ENCODE data around the gene CPS1.

Gene CPS1

GRCh38 chr2:210673117-210673516 is 116.7 kb downstream of the CPS1 start:
- Histone ChIP-seq H4K20me1 (ENCODE audit: insufficient read depth, low read length, poor library complexity, severe bottlenecking) (no peaks in the 10 kb centered on the region), H3K27me3 (ENCODE audit: insufficient read depth, low read length, poor library complexity, severe bottlenecking) (no peaks in the 10 kb centered on the region), H3K4me2 (ENCODE audit: low read depth, low read length, poor library complexity, severe bottlenecking) (no peak overlapping the region), H3F3A (ENCODE audit: low read depth) (no peaks in the 10 kb centered on the region), H3K36me3 (ENCODE audit: insufficient read depth, low read length) (no peaks in the 10 kb centered on the region), H3K4me3 (ENCODE audit: low read length, poor library complexity, severe bottlenecking) (no peak overlapping the region), H3K9me3 (ENCODE audit: insufficient read depth, low read depth, low read length) (no peaks in the 10 kb centered on the region), H2AFZ (ENCODE audit: low read length) (no peak overlapping the region), H3K79me2 (ENCODE audit: insufficient read depth, low read length) (no peaks in the 10 kb centered on the region), H3K9ac (ENCODE audit: low read depth, low read length, poor library complexity, severe bottlenecking) (no peak overlapping the region), H3K4me1 (ENCODE audit: insufficient read depth, low read length, poor library complexity, severe bottlenecking) (no peaks in the 10 kb centered on the region), H3K9me2 (replicated peaks; ENCODE audit: low read depth, low read length) (no peaks in the 10 kb centered on the region)
- TF ChIP-seq EZH2phosphoT487 (IDR thresholded peaks at IDR 0.05; ENCODE audit: borderline replicate concordance) (no peak), CTCF (conservative IDR thresholded peaks at IDR 0.05; ENCODE audit: low read length) (no peak)

GRCh38 chr2:210676067-210676466 is 119.7 kb downstream of the CPS1 start:
- Histone ChIP-seq H3K36me3 (ENCODE audit: insufficient read depth, low read length) (no peaks in the 10 kb centered on the region), H3K9me3 (ENCODE audit: insufficient read depth, low read depth, low read length) (no peaks in the 10 kb centered on the region), H3K27me3 (ENCODE audit: insufficient read depth, low read length, poor library complexity, severe bottlenecking) (no peaks in the 10 kb centered on the region), H3K4me1 (ENCODE audit: insufficient read depth, low read length, poor library complexity, severe bottlenecking) (no peaks in the 10 kb centered on the region), H3F3A (ENCODE audit: low read depth) (no peaks in the 10 kb centered on the region), H3K4me3 (ENCODE audit: low read length, poor library complexity, severe bottlenecking) (no peak overlapping the region), H3K4me2 (ENCODE audit: low read depth, low read length, poor library complexity, severe bottlenecking) (no peak overlapping the region), H2AFZ (ENCODE audit: low read length) (no peak overlapping the region), H3K79me2 (ENCODE audit: insufficient read depth, low read length) (no peaks in the 10 kb centered on the region), H3K9me2 (replicated peaks; ENCODE audit: low read depth, low read length) (no peaks in the 10 kb centered on the region), H4K20me1 (ENCODE audit: insufficient read depth, low read length, poor library complexity, severe bottlenecking) (no peaks in the 10 kb centered on the region), H3K9ac (ENCODE audit: low read depth, low read length, poor library complexity, severe bottlenecking) (no peak overlapping the region)
- TF ChIP-seq EZH2phosphoT487 (IDR thresholded peaks at IDR 0.05; ENCODE audit: borderline replicate concordance) (no peak), CTCF (conservative IDR thresholded peaks at IDR 0.05; ENCODE audit: low read length) (no peak)

- TF ChIP-seq CTCF (conservative IDR thresholded peaks at IDR 0.05; ENCODE audit: low read length) (no peak), EZH2phosphoT487 (IDR thresholded peaks at IDR 0.05; ENCODE audit: borderline replicate concordance) (no peak)
- no peaks in the 10 kb centered on the region for H3K27me3 ChIP-seq (ENCODE audit: insufficient read depth, low read length, poor library complexity, severe bottlenecking)
- no peaks in the 10 kb centered on the region for H3K9me2 ChIP-seq (replicated peaks; ENCODE audit: low read depth, low read length)
- H3K9me3 ChIP-seq (ENCODE audit: insufficient read depth, low read depth, low read length) = no peaks in the 10 kb centered on the region
- no peaks in the 10 kb centered on the region for H4K20me1 ChIP-seq (ENCODE audit: insufficient read depth, low read length, poor library complexity, severe bottlenecking)
- H3K79me2 ChIP-seq (ENCODE audit: insufficient read depth, low read length) = no peaks in the 10 kb centered on the region
- no peaks in the 10 kb centered on the region for H3K36me3 ChIP-seq (ENCODE audit: insufficient read depth, low read length)
- H3K4me3 ChIP-seq (ENCODE audit: low read length, poor library complexity, severe bottlenecking) = no peak overlapping the region
- H3K9ac ChIP-seq (ENCODE audit: low read depth, low read length, poor library complexity, severe bottlenecking) = no peak overlapping the region
- no peak overlapping the region for H3K4me2 ChIP-seq (ENCODE audit: low read depth, low read length, poor library complexity, severe bottlenecking)
- H2AFZ ChIP-seq (ENCODE audit: low read length) = no peak overlapping the region
- no peaks in the 10 kb centered on the region for H3K4me1 ChIP-seq (ENCODE audit: insufficient read depth, low read length, poor library complexity, severe bottlenecking)
- H3F3A ChIP-seq (ENCODE audit: low read depth) = no peaks in the 10 kb centered on the region
These were observed 125.1 kb downstream of the CPS1 start for GRCh38 chr2:210681491-210681890.
